Activated naive CD4-positive, alpha-beta T cell treated with anti-CD3 and anti-CD28 coated beads, Interleukin-2, amount 50 U/mL, for 24 hours (primary cell): ENCODE results near the gene JAK1.
"Not testable (repeated sequence)": the region's sequence is repeated elsewhere in the genome, so short reads cannot be mapped to it uniquely, and the experiment has no call there.

ENCODE experiments used
- H3K27ac Mint-ChIP-seq: one replicate; pipeline ENCODE4 v1.8.0; 2021; ENCODE audit warnings: mild to moderate bottlenecking, mixed read lengths
- H3K27me3 Mint-ChIP-seq: one replicate; pipeline ENCODE4 v1.8.0; 2021; ENCODE audit warnings: mixed read lengths
- H3K36me3 Mint-ChIP-seq: one replicate; pipeline ENCODE4 v1.8.0; 2021; ENCODE audit warnings: mixed read lengths
- H3K4me1 Mint-ChIP-seq: one replicate; pipeline ENCODE4 v1.8.0; 2021; ENCODE audit warnings: mixed read lengths
- H3K4me3 Mint-ChIP-seq: one replicate; pipeline ENCODE4 v1.8.0; 2021; ENCODE audit warnings: mild to moderate bottlenecking, mixed read lengths
- H3K9me3 Mint-ChIP-seq: one replicate; pipeline ENCODE4 v1.8.0; 2021; ENCODE audit warnings: mixed read lengths

JAK1 gene

GRCh38 chr1:64942118-64942517 is 24.2 kb downstream of the JAK1 start:
- Mint-ChIP-seq H3K4me3 (no peak overlapping the region), H3K27ac (peak overlapping the region; percentile 55), H3K36me3 (peaks cover 8% of the 10 kb centered on the region), H3K27me3 (no peaks in the 10 kb centered on the region), H3K4me1 (peaks cover 81% of the 10 kb centered on the region), H3K9me3 (no peaks in the 10 kb centered on the region)

GRCh38 chr1:64941461-64942117 is 24.8 kb downstream of the JAK1 start:
- Mint-ChIP-seq H3K4me3 (peak overlapping the region; percentile 4), H3K27ac (peak overlapping the region; percentile 55), H3K36me3 (peaks cover 8% of the 10 kb centered on the region), H3K9me3 (no peaks in the 10 kb centered on the region), H3K27me3 (no peaks in the 10 kb centered on the region), H3K4me1 (peaks cover 79% of the 10 kb centered on the region)

- Mint-ChIP-seq H3K27ac (peak overlapping the region; percentile 55), H3K4me1 (peaks cover 83% of the 10 kb centered on the region), H3K9me3 (no peaks in the 10 kb centered on the region), H3K4me3 (no peak overlapping the region), H3K27me3 (no peaks in the 10 kb centered on the region), H3K36me3 (peaks cover 8% of the 10 kb centered on the region)
Observed at GRCh38 chr1:64940025-64940424, 26.3 kb downstream of the JAK1 start.

DNA sequence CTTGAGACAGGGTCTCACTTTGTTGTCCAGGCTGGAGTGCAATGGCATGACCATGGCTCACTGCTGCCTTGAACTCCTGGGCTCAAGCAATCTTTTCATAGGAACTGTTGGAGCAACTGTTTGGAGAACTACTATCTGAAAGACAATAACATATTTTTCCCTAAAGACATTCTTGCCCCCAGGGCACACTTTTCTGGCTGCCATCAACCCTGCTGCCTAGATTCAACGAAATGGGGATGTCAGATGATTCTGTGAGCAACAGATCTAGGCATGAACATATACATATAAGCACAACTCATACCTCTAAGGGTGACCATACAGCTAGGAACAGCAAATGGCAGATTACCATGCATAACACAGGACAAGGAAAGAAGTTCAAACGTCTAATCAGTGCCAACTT is 27.4 kb downstream of the JAK1 start:
- no peaks in the 10 kb centered on the region for H3K27me3 Mint-ChIP-seq
- H3K27ac Mint-ChIP-seq = peak overlapping the region; percentile 51
- peaks cover 8% of the 10 kb centered on the region for H3K36me3 Mint-ChIP-seq
- H3K9me3 Mint-ChIP-seq = no peaks in the 10 kb centered on the region
- no peak overlapping the region for H3K4me3 Mint-ChIP-seq
- peaks cover 85% of the 10 kb centered on the region for H3K4me1 Mint-ChIP-seq

- Mint-ChIP-seq H3K9me3 (no peaks in the 10 kb centered on the region), H3K36me3 (peaks cover 9% of the 10 kb centered on the region), H3K27me3 (no peaks in the 10 kb centered on the region), H3K27ac (no peak overlapping the region), H3K4me3 (no peak overlapping the region), H3K4me1 (peaks cover 87% of the 10 kb centered on the region)
Observed at GRCh38 chr1:64936956-64937355, 29.4 kb downstream of the JAK1 start.

- no peak overlapping the region for H3K27ac Mint-ChIP-seq
- H3K36me3 Mint-ChIP-seq = peaks cover 13% of the 10 kb centered on the region
- peaks cover 87% of the 10 kb centered on the region for H3K4me1 Mint-ChIP-seq
- H3K4me3 Mint-ChIP-seq = no peak overlapping the region
- peaks cover 5% of the 10 kb centered on the region for H3K9me3 Mint-ChIP-seq
- H3K27me3 Mint-ChIP-seq = no peaks in the 10 kb centered on the region
Observed at GRCh38 chr1:64935551-64936155, 30.7 kb downstream of the JAK1 start.

- peaks cover 87% of the 10 kb centered on the region for H3K4me1 Mint-ChIP-seq
- peaks cover 18% of the 10 kb centered on the region for H3K36me3 Mint-ChIP-seq
- H3K4me3 Mint-ChIP-seq = no peak overlapping the region
- H3K27me3 Mint-ChIP-seq = no peaks in the 10 kb centered on the region
- H3K27ac Mint-ChIP-seq = peak overlapping the region; percentile 66
- peaks cover 5% of the 10 kb centered on the region for H3K9me3 Mint-ChIP-seq
Observed at GRCh38 chr1:64934878-64935275, 31.5 kb downstream of the JAK1 start.

- H3K27ac Mint-ChIP-seq = peak overlapping the region; percentile 66
- peak overlapping the region; percentile 35 for H3K4me3 Mint-ChIP-seq
- peaks cover 21% of the 10 kb centered on the region for H3K36me3 Mint-ChIP-seq
Observed at GRCh38 chr1:64934115-64934877, 32.1 kb downstream of the JAK1 start.

GRCh38 chr1:64933296-64934070 is 32.9 kb downstream of the JAK1 start:
- Mint-ChIP-seq H3K36me3 (peaks cover 20% of the 10 kb centered on the region), H3K4me3 (peak overlapping the region; percentile 60)

More at GRCh38 chr1:64934115-64934877, 32.1 kb downstream of the JAK1 start:
- H3K9me3 Mint-ChIP-seq = peaks cover 5% of the 10 kb centered on the region
- no peaks in the 10 kb centered on the region for H3K27me3 Mint-ChIP-seq
- H3K4me1 Mint-ChIP-seq = peaks cover 87% of the 10 kb centered on the region

DNA sequence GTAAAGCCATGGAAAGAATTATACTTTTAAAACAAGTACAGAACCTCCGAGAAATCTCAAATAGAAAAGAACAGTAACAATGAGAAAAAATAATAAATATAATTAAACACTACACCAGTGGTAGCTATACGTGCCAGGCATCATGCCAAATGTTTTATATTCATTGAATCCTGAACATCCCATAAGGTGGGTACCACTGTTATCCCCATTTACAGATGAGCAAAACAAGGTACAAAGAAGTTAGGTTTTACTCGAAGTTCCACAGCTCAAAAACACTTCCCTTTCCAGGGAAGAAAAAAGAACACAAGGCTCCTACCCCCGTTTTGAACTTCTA is 33.4 kb downstream of the JAK1 start:
- Mint-ChIP-seq H3K9me3 (peaks cover 5% of the 10 kb centered on the region), H3K36me3 (peaks cover 17% of the 10 kb centered on the region), H3K27me3 (no peaks in the 10 kb centered on the region), H3K4me1 (peaks cover 89% of the 10 kb centered on the region), H3K4me3 (peak overlapping the region; percentile 60), H3K27ac (peak overlapping the region; percentile 73)

More at GRCh38 chr1:64933296-64934070, 32.9 kb downstream of the JAK1 start:
- Mint-ChIP-seq H3K27me3 (no peaks in the 10 kb centered on the region), H3K9me3 (peaks cover 5% of the 10 kb centered on the region), H3K27ac (peak overlapping the region; percentile 73), H3K4me1 (peaks cover 87% of the 10 kb centered on the region)

DNA sequence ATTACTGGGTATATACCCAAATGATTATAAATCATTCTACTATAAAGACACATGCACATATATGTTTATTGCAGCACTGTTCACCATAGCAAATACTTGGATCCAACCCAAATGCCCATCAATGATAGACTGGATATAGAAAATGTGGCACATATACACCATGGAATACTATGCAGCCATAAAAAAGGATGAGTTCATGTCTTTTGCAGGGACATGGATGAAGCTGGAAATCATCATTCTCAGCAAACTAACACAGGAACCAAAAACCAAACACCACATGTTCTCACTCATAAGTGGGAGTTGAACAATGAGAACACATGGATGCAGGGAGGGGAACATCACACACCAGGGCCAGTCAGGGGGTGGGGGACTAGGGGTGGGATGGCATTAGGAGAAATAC is 35.7 kb downstream of the JAK1 start:
- H3K4me1 Mint-ChIP-seq = peaks cover 91% of the 10 kb centered on the region
- not testable (repeated sequence) for H3K9me3 Mint-ChIP-seq, H3K4me3 Mint-ChIP-seq, H3K27me3 Mint-ChIP-seq
- H3K36me3 Mint-ChIP-seq = peaks cover 25% of the 10 kb centered on the region
- peak overlapping the region; percentile 59 for H3K27ac Mint-ChIP-seq

DNA sequence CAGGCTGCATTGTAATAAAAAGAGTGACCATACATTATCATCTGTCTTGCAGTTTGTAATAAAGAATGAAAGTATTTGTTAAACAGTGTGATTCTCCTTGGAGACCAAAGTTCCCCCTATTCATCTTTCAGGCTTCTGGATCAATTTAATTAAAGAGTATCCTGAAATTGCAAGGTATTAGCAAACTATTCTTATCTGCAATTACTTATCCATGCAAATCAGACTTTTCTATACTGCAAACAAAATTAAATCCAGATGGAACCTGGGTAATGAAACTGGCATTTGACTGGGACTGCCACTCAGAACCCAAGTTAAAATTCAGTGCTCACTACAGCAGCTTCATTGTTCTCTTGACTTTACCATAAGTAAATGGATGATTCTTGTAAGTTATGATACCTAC is 37.1 kb downstream of the JAK1 start:
- no peaks in the 10 kb centered on the region for H3K27me3 Mint-ChIP-seq
- peaks cover 91% of the 10 kb centered on the region for H3K4me1 Mint-ChIP-seq
- H3K9me3 Mint-ChIP-seq = peaks cover 5% of the 10 kb centered on the region
- no peak overlapping the region for H3K4me3 Mint-ChIP-seq
- H3K27ac Mint-ChIP-seq = peak overlapping the region; percentile 56
- H3K36me3 Mint-ChIP-seq = peaks cover 25% of the 10 kb centered on the region

GRCh38 chr1:64928325-64928724 is 38.0 kb downstream of the JAK1 start:
- peak overlapping the region; percentile 24 for H3K27ac Mint-ChIP-seq
- no peaks in the 10 kb centered on the region for H3K27me3 Mint-ChIP-seq
- peaks cover 5% of the 10 kb centered on the region for H3K9me3 Mint-ChIP-seq
- peaks cover 26% of the 10 kb centered on the region for H3K36me3 Mint-ChIP-seq
- peaks cover 91% of the 10 kb centered on the region for H3K4me1 Mint-ChIP-seq
- peak overlapping the region; percentile 47 for H3K4me3 Mint-ChIP-seq

GRCh38 chr1:64925594-64925993 is 40.8 kb downstream of the JAK1 start:
- Mint-ChIP-seq H3K27me3 (no peaks in the 10 kb centered on the region), H3K36me3 (peaks cover 19% of the 10 kb centered on the region), H3K9me3 (no peaks in the 10 kb centered on the region), H3K4me3 (no peak overlapping the region), H3K27ac (peak overlapping the region; percentile 24), H3K4me1 (peaks cover 99% of the 10 kb centered on the region)

DNA sequence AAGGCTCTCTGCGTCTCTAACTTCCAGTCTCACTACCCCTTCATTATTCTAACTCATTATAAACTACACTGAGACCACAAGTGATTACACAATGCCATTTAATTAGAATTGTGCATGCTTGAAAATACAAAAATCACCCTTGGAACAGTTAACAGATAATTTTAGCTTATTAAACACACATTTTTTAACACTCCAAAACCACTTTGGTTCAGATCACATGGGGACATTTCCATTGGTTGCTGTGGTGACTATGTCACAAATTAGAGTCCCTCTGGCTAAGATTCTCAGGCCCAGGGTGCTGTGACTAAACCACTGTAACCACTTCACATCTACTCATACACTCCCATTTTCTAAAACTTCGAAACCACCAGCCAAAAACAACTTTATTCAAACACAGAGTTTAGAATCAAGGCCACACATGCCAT is 43.0 kb downstream of the JAK1 start:
- Mint-ChIP-seq H3K27ac (peak overlapping the region; percentile 96), H3K27me3 (no peaks in the 10 kb centered on the region), H3K4me3 (peak overlapping the region; percentile 70), H3K9me3 (no peaks in the 10 kb centered on the region), H3K4me1 (peaks cover 98% of the 10 kb centered on the region), H3K36me3 (peaks cover 11% of the 10 kb centered on the region)
